IMR-90 (cell line): ENCODE data around the gene LRFN2.

ENCODE experiments used
- CEBPB ChIP-seq: IDR thresholded peaks from 2 replicates; pipeline ENCODE4 v1.6.1; 2012; ENCODE audit warnings: low read depth, low read length, improper control_type of control experiment
- CTCF ChIP-seq: conservative IDR thresholded peaks from 2 replicates; pipeline ENCODE4 v1.5.1; 2012; ENCODE audit warnings: mild to moderate bottlenecking, low read depth, low read length, improper control_type of control experiment
- MAFK ChIP-seq: IDR thresholded peaks from 2 replicates; pipeline ENCODE4 v1.6.1; 2012; ENCODE audit warnings: low read depth, low read length, improper control_type of control experiment
- MXI1 ChIP-seq: IDR thresholded peaks from 2 replicates; pipeline ENCODE4 v1.6.1; 2012; ENCODE audit warnings: low read depth, mild to moderate bottlenecking, low read length, moderate library complexity, borderline replicate concordance
- POLR2A ChIP-seq: IDR thresholded peaks from 2 replicates; pipeline ENCODE4 v1.6.1; 2012; ENCODE audit warnings: mild to moderate bottlenecking, low read depth, low read length
- RAD21 ChIP-seq: IDR thresholded peaks from 2 replicates; pipeline ENCODE4 v1.6.1; 2012; ENCODE audit warnings: low read length, improper control_type of control experiment

DNA sequence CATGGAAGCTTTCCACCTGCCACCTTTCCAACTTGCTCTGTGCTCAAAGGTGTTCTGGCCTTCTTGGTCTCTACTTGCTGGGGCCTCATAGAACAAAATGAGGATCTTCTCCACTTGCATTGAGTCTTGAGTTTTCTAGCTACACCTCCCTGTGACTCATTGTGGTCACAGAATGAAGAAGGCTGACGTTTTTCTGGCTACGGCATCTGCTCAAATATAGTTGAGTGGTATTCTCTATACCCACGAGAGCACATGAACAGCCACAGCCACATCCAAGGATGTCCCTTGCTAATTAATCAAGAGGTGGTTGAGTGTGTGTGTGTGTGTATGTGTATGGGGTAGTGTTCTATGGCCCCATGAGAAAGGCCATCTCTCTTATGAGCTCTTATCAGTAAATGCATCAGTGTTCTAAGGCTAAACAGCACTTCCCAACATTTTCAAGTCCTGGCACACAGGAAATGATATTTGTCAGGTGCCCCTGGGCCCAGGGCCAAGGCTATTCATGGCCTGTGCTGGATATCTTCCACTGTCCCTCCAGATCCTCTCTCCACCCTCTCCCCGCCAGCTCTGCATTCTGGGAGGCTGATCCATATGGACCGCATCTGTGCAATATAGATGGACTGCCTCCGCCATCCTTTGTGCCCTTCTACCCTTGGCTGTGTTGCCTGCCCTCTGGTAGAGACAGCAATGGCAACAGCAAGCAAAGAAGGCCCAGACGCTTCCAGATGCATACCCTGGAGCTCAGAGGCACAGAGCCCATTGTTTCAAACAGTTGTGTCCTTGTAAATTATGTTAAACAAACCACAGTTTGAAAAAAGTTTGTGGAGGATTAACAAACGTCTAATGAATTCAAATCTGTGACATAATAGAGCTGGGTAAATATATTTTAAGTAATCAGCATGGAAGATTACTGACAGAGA is 150.2 kb downstream of the LRFN2 start:
- TF ChIP-seq CTCF: no peak
- no peak for TF ChIP-seq POLR2A
- no peak for TF ChIP-seq RAD21
- TF ChIP-seq MAFK: no peak
- TF ChIP-seq MXI1: no peak
- TF ChIP-seq CEBPB: no peak
